Ovary (tissue), 3 donors: Measurements from ENCODE around the gene STK36.

Source experiments
- CTCF ChIP-seq, 3 donors: fragments of 450-650 bp in 2 of 3; fragments of 200-600 bp in 1 of 3; IDR thresholded peaks; one replicate each; pipeline versions ENCODE4 v1.5.1 to v1.8.0; 2016 to 2022; ENCODE audit warnings: antibody characterized with exemption in 3 of 3, mild to moderate bottlenecking in 1 of 3
- EP300 ChIP-seq: sonication (generic); formaldehyde crosslinking; IDR thresholded peaks from one replicate; pipeline ENCODE4 v1.6.1; 2017; ENCODE audit warnings: antibody characterized with exemption
- POLR2A ChIP-seq: fragments of 450-650 bp; IDR thresholded peaks from one replicate; pipeline ENCODE4 v1.6.1; 2017; ENCODE audit warnings: antibody characterized with exemption, mild to moderate bottlenecking, moderate library complexity
- donor health status: DM: no; HTN: no; CAD: no.

- TF ChIP-seq CTCF (IDR thresholded peaks at IDR 0.05) (no peak), EP300 (no peak), POLR2A (no peak)
These were observed 9.5 kb upstream of the STK36 start for GRCh38 chr2:218662377-218662776.
